HCT116 (cell line): ENCODE data around the gene ESPN. TPM values are rescaled to one million over a fixed set of nuclear protein-coding genes. Genes with fewer than 3 reads are reported as not detected.

Source experiments
- ATAC-seq: fragments of 200-7000 bp; cut with Tn5 transposase; 2 replicates; pipeline ENCODE4 v1.9.1; 2020; ENCODE audit warnings: mild to moderate bottlenecking, moderate library complexity
- BruUV-seq: library from RNA; stranded (reverse); fragments of 400-500 nt; replicated peaks from 2 replicates; lab custom pipeline; 2021; lab: Mats Ljungman, UMichigan
- CTCF ChIA-PET: fragments of 300-600 bp; sonication (Branson Sonifier 250); formaldehyde crosslinking; loops from one replicate; lab custom pipeline; 2021; ENCODE audit warnings: antibody characterized with exemption; lab: Charles Lee
- POLR2A ChIA-PET: fragments of 300-600, 350-600 bp; sonication (Branson Sonifier 250); formaldehyde crosslinking; loops from one replicate; lab custom pipeline; 2021; ENCODE audit warnings: antibody characterized with exemption; lab: Charles Lee
- RAD21 ChIA-PET, 2 experiments: fragments of 300-600 bp; sonication (Branson Sonifier 250); formaldehyde crosslinking; loops; one replicate each; lab custom pipeline; 2023; ENCODE audit warnings: low total read pairs in 2 of 2; ENCODE audit not compliant: uncharacterized antibody in 2 of 2, unreplicated experiment in 2 of 2, low non-redundant PET in 1 of 2; lab: Charles Lee
- DNase-seq: peaks from one replicate; pipeline ENCODE4 v3.0.0-alpha.2; 2010; ENCODE audit warnings: low read depth, low spot score
- H2AFZ ChIP-seq: fragments of 200-600 bp; shearing (Covaris generic), sonication (generic); 2 replicates; pipeline ENCODE4 v1.6.1; 2017; ENCODE audit warnings: low read depth, mixed run types, mixed read lengths, antibody characterized with exemption, low read length; ENCODE audit not compliant: poor library complexity, severe bottlenecking
- H3K27ac ChIP-seq: 2 replicates; pipeline ENCODE4 v1.5.1; 2012; ENCODE audit warnings: low read depth, low read length
- H3K27me3 ChIP-seq: fragments of 200-600 bp; sonication (generic); 2 replicates; pipeline ENCODE4 v1.6.1; 2016; ENCODE audit warnings: mixed run types, low read length, mixed read lengths; ENCODE audit not compliant: insufficient read depth
- H3K36me3 ChIP-seq, 2 experiments: fragments of 200-500 bp in 1 of 2; fragments of 200-600 bp in 1 of 2; sonication (Bioruptor generic) in 1 of 2; sonication (generic) in 1 of 2; 2 replicates each; pipeline versions ENCODE4 v1.5.1 to v1.6.1; 2014 to 2016; ENCODE audit warnings: low read length in 2 of 2, inconsistent platforms in 1 of 2, mixed read lengths in 1 of 2, mixed run types in 1 of 2; ENCODE audit not compliant: insufficient read depth in 2 of 2, control insufficient read depth in 1 of 2
- H3K4me1 ChIP-seq, 2 experiments: fragments of 200-600 bp in 1 of 2; sonication (generic) in 1 of 2; 2 replicates each; pipeline versions ENCODE4 v1.5.1 to v1.6.1; 2012 to 2017; ENCODE audit warnings: low read length in 2 of 2, inconsistent platforms in 1 of 2, mild to moderate bottlenecking in 1 of 2, mixed read lengths in 1 of 2, mixed run types in 1 of 2, moderate library complexity in 1 of 2; ENCODE audit not compliant: insufficient read depth in 2 of 2, control insufficient read depth in 1 of 2
- H3K4me2 ChIP-seq: fragments of 200-600 bp; sonication (generic); 2 replicates; pipeline ENCODE4 v1.6.1; 2017; ENCODE audit warnings: mixed run types, low read length, mixed read lengths
- H3K4me3 ChIP-seq, 2 experiments: fragments of 200-600 bp in 1 of 2; sonication (generic) in 1 of 2; replicated peaks in 1 of 2; 2 replicates each; pipeline ENCODE4 v1.5.1; 2011 to 2016; ENCODE audit warnings: low read length in 2 of 2, control low read depth in 1 of 2, low read depth in 1 of 2, mild to moderate bottlenecking in 1 of 2, mixed read lengths in 1 of 2, mixed run types in 1 of 2
- H3K79me2 ChIP-seq: fragments of 200-600 bp; sonication (generic); 2 replicates; pipeline ENCODE4 v1.6.1; 2017; ENCODE audit warnings: mild to moderate bottlenecking, mixed run types, low read length, moderate library complexity, mixed read lengths; ENCODE audit not compliant: insufficient read depth
- H3K9ac ChIP-seq: fragments of 200-600 bp; sonication (generic); 2 replicates; pipeline ENCODE4 v1.6.1; 2016; ENCODE audit warnings: low read length, mixed read lengths
- H3K9me2 ChIP-seq: fragments of 200-600 bp; sonication (generic), shearing (Covaris generic); 2 replicates; pipeline ENCODE4 v1.6.1; 2017; ENCODE audit warnings: mixed run types, mild to moderate bottlenecking, moderate library complexity; ENCODE audit not compliant: insufficient read depth
- H3K9me3 ChIP-seq, 2 experiments: fragments of 200-500 bp in 1 of 2; fragments of 200-600 bp in 1 of 2; sonication (Bioruptor generic) in 1 of 2; sonication (generic) in 1 of 2; 2 replicates each; pipeline ENCODE4 v1.6.1; 2014 to 2017; ENCODE audit warnings: low read length in 2 of 2, mixed read lengths in 2 of 2, inconsistent platforms in 1 of 2, low read depth in 1 of 2, mild to moderate bottlenecking in 1 of 2, mixed run types in 1 of 2, moderate library complexity in 1 of 2; ENCODE audit not compliant: control insufficient read depth in 1 of 2, insufficient read depth in 1 of 2
- H4K20me1 ChIP-seq: fragments of 200-600 bp; sonication (generic), shearing (Covaris generic); 2 replicates; pipeline ENCODE4 v1.6.1; 2017; ENCODE audit warnings: mixed run types, mild to moderate bottlenecking, moderate library complexity; ENCODE audit not compliant: insufficient read depth
- CTCF ChIP-seq, 3 experiments: fragments of 200-600 bp in 1 of 3; sonication (generic) in 1 of 3; IDR thresholded peaks in 2 of 3; conservative IDR thresholded peaks in 1 of 3; 2 replicates each; pipeline ENCODE4 v1.5.1; 2012 to 2017; ENCODE audit warnings: low read depth in 2 of 3, low read length in 2 of 3, antibody characterized with exemption in 1 of 3, borderline replicate concordance in 1 of 3, control low read depth in 1 of 3, mild to moderate bottlenecking in 1 of 3, mixed read lengths in 1 of 3, mixed run types in 1 of 3, moderate library complexity in 1 of 3; ENCODE audit not compliant: insufficient read depth in 1 of 3
- FOSL1 ChIP-seq: IDR thresholded peaks from 2 replicates; pipeline ENCODE4 v1.6.1; 2012; ENCODE audit warnings: low read depth
- POLR2AphosphoS5 ChIP-seq: IDR thresholded peaks from 2 replicates; pipeline ENCODE4 v1.6.1; 2011; ENCODE audit warnings: mild to moderate bottlenecking, low read depth, low read length, moderate library complexity
- RAD21 ChIP-seq: IDR thresholded peaks from 2 replicates; pipeline ENCODE4 v1.6.1; 2012; ENCODE audit warnings: low read depth, mild to moderate bottlenecking
- TCF7L2 ChIP-seq: IDR thresholded peaks from 2 replicates; pipeline ENCODE4 v1.7.0; 2011; ENCODE audit warnings: borderline replicate concordance, inconsistent platforms; ENCODE audit not compliant: insufficient read depth, insufficient read length; ENCODE audit errors: extremely low read depth
- ZBTB33 ChIP-seq: IDR thresholded peaks from 2 replicates; pipeline ENCODE4 v1.6.1; 2011; ENCODE audit warnings: mild to moderate bottlenecking, low read length, moderate library complexity; ENCODE audit not compliant: insufficient replicate concordance; ENCODE audit errors: extremely low read depth
- ZFX ChIP-seq: fragments of 450-650 bp; IDR thresholded peaks from 2 replicates; pipeline ENCODE4 v1.6.1; 2017
- intact Hi-C: fragments of 100-400 bp; cut with micrococcal nuclease; formaldehyde crosslinking; loops from 2 replicates; pipeline ENCODE4 v1.10.0; 2022
- total RNA-seq: library from RNA; stranded (reverse); gene quantifications from one replicate; pipeline ENCODE4 v1.2.1, GENCODE V29; 2021; ENCODE audit not compliant: unreplicated experiment

The ESPN gene
- total RNA-seq, 1 experiment from 2014 or later, result 114 TPM

- Histone ChIP-seq H3K79me2 (no peaks in the 10 kb centered on the region), H3K4me2 (peak overlapping the region; percentile 95), H3K9me3 (no peaks in the 10 kb centered on the region), H4K20me1 (no peaks in the 10 kb centered on the region), H3K4me1 (peaks cover 16 to 57% of the 10 kb centered on the region in 2 experiments), H3K27me3 (no peaks in the 10 kb centered on the region), H3K9me2 (no peaks in the 10 kb centered on the region), H3K9ac (peak overlapping the region; percentile 76), H3K4me3 (peak overlapping the region; percentile 59 to 69), H2AFZ (no peak overlapping the region), H3K27ac (peak overlapping the region; percentile 98), H3K36me3 (0 out of 4 replicates have a peak, but pooled peaks cover 0 to 2% of the 10 kb centered on the region in 2 experiments)
- intact Hi-C loops, result loop anchor here (2.0 to 10.0 kb wide), 2 partner anchors 43 to 767 kb away; partner anchors contain the start of gene PLEKHG5
- DNase-seq, result peak; percentile 81
- ATAC-seq, result peak; percentile 81
- POLR2A ChIA-PET, result interaction anchor here (0.6 to 1.8 kb wide), 3 partner anchors 9 to 45 kb away, joined by 3 to 5 read pairs (median 4); no protein-coding TSS in a partner anchor
- RAD21 ChIA-PET, result interaction anchor here in 1 of 2 experiments (1.0 kb wide), 1 partner anchor 11 kb away, joined by 3 read pairs; no protein-coding TSS in a partner anchor
- no TSS peak for BruUV-seq
- CTCF ChIA-PET, result interaction anchor here (0.6 to 3.1 kb wide), 16 partner anchors 9 to 1199 kb away, joined by 3 to 18 read pairs (median 4); no protein-coding TSS in a partner anchor
- TF ChIP-seq CTCF (IDR thresholded peaks at IDR 0.05 in 2 of 3, conservative IDR thresholded peaks at IDR 0.05 in 1 of 3; ENCODE audit: borderline replicate concordance in 1 of 3, insufficient read depth in 1 of 3, low read depth in 2 of 3, low read length in 2 of 3) (peak in 1 of 3 experiments; percentile 47; a peak in 4 of 6 replicates), POLR2AphosphoS5 (peak; percentile 56), FOSL1 (no peak), TCF7L2 (peak; percentile 54), RAD21 (no peak), ZBTB33 (peak; percentile 74), ZFX (0 out of 2 replicates have a peak, but pooled peaks have one; percentile 37)
These were observed 23.5 kb downstream of the ESPN start for GRCh38 chr1:6447818-6448748.
